Immature natural killer cell (primary cell): ENCODE results near the gene C1orf159. TPM values are rescaled to one million over a fixed set of nuclear protein-coding genes. Genes with fewer than 3 reads are reported as not detected.
A peak's percentile ranks its signal among the peaks of the same experiment; 100 is the strongest.
"Not testable (repeated sequence)": the region's sequence is repeated elsewhere in the genome, so short reads cannot be mapped to it uniquely, and the experiment has no call there.

Source experiments
- DNase-seq, 3 donors: peaks; one replicate each; pipeline ENCODE4 v3.0.0; 2022; ENCODE audit warnings: mixed read lengths in 1 of 3
- H3K27ac Mint-ChIP-seq, 6 donors: one replicate each; pipeline ENCODE4 v1.8.0; 2020; ENCODE audit warnings: mixed read lengths in 6 of 6, mild to moderate bottlenecking in 5 of 6, inconsistent platforms in 4 of 6, moderate library complexity in 3 of 6
- H3K27me3 Mint-ChIP-seq, 3 donors: one replicate each; pipeline ENCODE4 v1.8.0; 2020 to 2021; ENCODE audit warnings: low read depth in 3 of 3, mild to moderate bottlenecking in 3 of 3, mixed read lengths in 3 of 3, moderate library complexity in 3 of 3, inconsistent platforms in 1 of 3
- H3K36me3 Mint-ChIP-seq, 3 donors: one replicate each; pipeline ENCODE4 v1.8.0; 2020; ENCODE audit warnings: mixed read lengths in 3 of 3, inconsistent platforms in 2 of 3, mild to moderate bottlenecking in 2 of 3
- H3K4me1 Mint-ChIP-seq, 2 donors: one replicate each; pipeline ENCODE4 v1.8.0; 2020; ENCODE audit warnings: inconsistent platforms in 2 of 2, mild to moderate bottlenecking in 2 of 2, mixed read lengths in 2 of 2, moderate library complexity in 1 of 2
- H3K4me3 Mint-ChIP-seq, 5 donors: one replicate each; pipeline ENCODE4 v1.8.0; 2020; ENCODE audit warnings: mild to moderate bottlenecking in 5 of 5, mixed read lengths in 5 of 5, inconsistent platforms in 3 of 5, moderate library complexity in 3 of 5
- H3K9me3 Mint-ChIP-seq, 6 donors: one replicate each; pipeline ENCODE4 v1.8.0; 2020; ENCODE audit warnings: mild to moderate bottlenecking in 6 of 6, mixed read lengths in 6 of 6, inconsistent platforms in 4 of 6, moderate library complexity in 3 of 6
- polyA plus RNA-seq, 3 donors: library from polyadenylated mRNA; unstranded; fragments of 300-500 nt; fragmentation: Illumina TruSeq; gene quantifications; one replicate each; pipeline ENCODE4 v1.2.3, GENCODE V29; 2021

The C1orf159 gene
- polyA plus RNA-seq, 3 donors from 2014 or later, result 0.99 to 7.5 (median 4.1) TPM

- Mint-ChIP-seq H3K4me1 (peaks cover 10 to 14% of the 10 kb centered on the region in 2 donors), H3K36me3 (no peaks in the 10 kb centered on the region), H3K4me3 (peak overlapping the region; percentile 57 to 71 (median 66)), H3K27me3 (peaks cover 3 to 4% (median 3%) of the 10 kb centered on the region in 3 donors), H3K9me3 (peaks cover 0 to 6% (median 0%) of the 10 kb centered on the region in 6 donors), H3K27ac (peak overlapping the region in 5 of 6 donors; percentile 34 to 76 (median 66))
- DNase-seq, result no peak
Observed at GRCh38 chr1:1157033-1157365, 41.1 kb upstream of the C1orf159 start.

GRCh38 chr1:1156140-1157032 lies 40.5 kb upstream of the C1orf159 start:
- Mint-ChIP-seq H3K9me3 (peaks cover 0 to 6% (median 0%) of the 10 kb centered on the region in 6 donors), H3K4me3 (peak overlapping the region; percentile 61 to 71 (median 66)), H3K27me3 (peaks cover 3 to 4% (median 3%) of the 10 kb centered on the region in 3 donors), H3K4me1 (peaks cover 10 to 14% of the 10 kb centered on the region in 2 donors), H3K27ac (peak overlapping the region; percentile 34 to 81 (median 66)), H3K36me3 (no peaks in the 10 kb centered on the region)
- no peak for DNase-seq

GRCh38 chr1:1155258-1155657 lies 39.4 kb upstream of the C1orf159 start:
- H3K27me3 Mint-ChIP-seq, result peaks cover 2 to 4% (median 3%) of the 10 kb centered on the region in 3 donors
- peak overlapping the region in 2 of 5 donors; percentile 10 to 41 for H3K4me3 Mint-ChIP-seq
- DNase-seq, result no peak
- peak overlapping the region in 3 of 6 donors; percentile 2 to 53 (median 15) for H3K27ac Mint-ChIP-seq
- peaks cover 10 to 14% of the 10 kb centered on the region in 2 donors for H3K4me1 Mint-ChIP-seq
- no peaks in the 10 kb centered on the region for H3K36me3 Mint-ChIP-seq
- peaks cover 0 to 6% (median 0%) of the 10 kb centered on the region in 6 donors for H3K9me3 Mint-ChIP-seq

DNA sequence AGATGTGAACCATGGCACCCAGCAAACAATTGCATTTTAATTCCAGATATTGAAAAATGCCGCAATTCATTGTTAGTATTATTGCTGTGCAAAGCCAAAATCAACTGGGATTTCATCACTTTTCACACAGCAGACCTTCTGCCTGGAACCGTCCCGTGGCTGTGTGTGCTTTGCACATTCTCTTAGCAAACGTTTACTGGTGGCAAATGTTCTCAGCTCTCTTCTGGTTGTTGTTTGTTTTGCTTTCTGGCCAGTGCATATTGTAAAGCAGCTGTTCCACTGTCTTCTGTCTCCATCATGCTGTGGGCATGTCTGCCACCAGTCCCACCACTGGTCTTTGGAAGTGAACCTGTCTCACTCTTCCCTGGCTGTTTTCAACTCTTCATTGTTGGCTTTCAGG lies 38.0 kb upstream of the C1orf159 start:
- peaks cover 0 to 3% (median 3%) of the 10 kb centered on the region in 3 donors for H3K27me3 Mint-ChIP-seq
- no peaks in the 10 kb centered on the region for H3K36me3 Mint-ChIP-seq
- peaks cover 0 to 6% (median 0%) of the 10 kb centered on the region in 6 donors for H3K9me3 Mint-ChIP-seq
- H3K4me1 Mint-ChIP-seq, result peaks cover 9 to 14% of the 10 kb centered on the region in 2 donors
- DNase-seq, result no peak
- H3K27ac Mint-ChIP-seq, result peak overlapping the region; percentile 13 to 73 (median 48)
- no peak overlapping the region for H3K4me3 Mint-ChIP-seq

DNA sequence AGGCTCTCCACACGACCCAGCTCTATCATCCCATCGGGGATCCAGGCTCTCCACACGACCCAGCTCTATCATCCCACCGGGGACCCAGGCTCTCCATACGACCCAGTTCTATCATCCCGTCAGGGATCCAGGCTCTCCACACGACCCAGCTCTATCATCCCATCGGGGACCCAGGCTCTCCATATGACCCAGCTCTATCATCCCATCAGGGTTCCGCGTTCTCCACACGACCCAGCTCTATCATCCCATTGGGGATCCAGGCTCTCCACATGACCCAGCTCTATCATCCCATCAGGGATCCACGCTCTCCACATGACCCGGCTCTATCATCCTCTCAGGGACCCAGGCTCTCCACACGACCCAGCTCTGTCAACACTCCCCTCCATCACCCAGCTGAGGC lies 37.3 kb upstream of the C1orf159 start:
- H3K36me3 Mint-ChIP-seq, H3K4me3 Mint-ChIP-seq, H3K27me3 Mint-ChIP-seq, DNase-seq, H3K9me3 Mint-ChIP-seq: not testable (repeated sequence)
- Mint-ChIP-seq H3K27ac (peak overlapping the region; percentile 30 to 88 (median 78)), H3K4me1 (peaks cover 9 to 14% of the 10 kb centered on the region in 2 donors)

- Mint-ChIP-seq H3K27ac (peak overlapping the region; percentile 65 to 88 (median 74)), H3K4me1 (peaks cover 9 to 14% of the 10 kb centered on the region in 2 donors), H3K4me3 (peak overlapping the region in 1 of 5 donors; percentile 18)
- H3K9me3 Mint-ChIP-seq, H3K27me3 Mint-ChIP-seq, H3K36me3 Mint-ChIP-seq, DNase-seq: not testable (repeated sequence)
Observed at GRCh38 chr1:1152431-1152830, 36.5 kb upstream of the C1orf159 start.

DNA sequence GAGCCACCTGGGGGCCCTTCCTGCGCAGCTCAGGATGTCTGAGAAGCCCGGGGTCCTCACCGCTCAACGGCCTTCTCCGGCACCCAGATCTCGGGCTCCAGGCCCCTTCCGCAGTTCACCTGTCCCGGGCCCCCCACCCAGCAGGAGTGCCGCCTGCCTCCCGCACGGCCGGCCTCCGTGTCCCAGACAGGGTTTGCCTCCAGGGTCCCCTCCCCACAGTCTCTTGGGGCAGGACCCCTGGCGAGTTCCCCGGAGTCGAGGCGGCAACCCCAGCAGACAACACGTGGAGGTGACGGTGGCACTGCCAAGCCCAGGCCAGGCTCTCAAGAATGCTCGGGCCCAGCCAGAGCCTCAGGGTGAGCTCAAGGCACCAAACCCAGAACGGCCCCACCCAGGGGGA lies 35.4 kb upstream of the C1orf159 start:
- Mint-ChIP-seq H3K36me3 (no peaks in the 10 kb centered on the region), H3K27me3 (peaks cover 2 to 6% (median 3%) of the 10 kb centered on the region in 3 donors), H3K4me3 (no peak overlapping the region), H3K4me1 (peaks cover 9 to 14% of the 10 kb centered on the region in 2 donors), H3K9me3 (peaks cover 0 to 6% (median 0%) of the 10 kb centered on the region in 6 donors), H3K27ac (no peak overlapping the region)
- DNase-seq, result no peak

DNA sequence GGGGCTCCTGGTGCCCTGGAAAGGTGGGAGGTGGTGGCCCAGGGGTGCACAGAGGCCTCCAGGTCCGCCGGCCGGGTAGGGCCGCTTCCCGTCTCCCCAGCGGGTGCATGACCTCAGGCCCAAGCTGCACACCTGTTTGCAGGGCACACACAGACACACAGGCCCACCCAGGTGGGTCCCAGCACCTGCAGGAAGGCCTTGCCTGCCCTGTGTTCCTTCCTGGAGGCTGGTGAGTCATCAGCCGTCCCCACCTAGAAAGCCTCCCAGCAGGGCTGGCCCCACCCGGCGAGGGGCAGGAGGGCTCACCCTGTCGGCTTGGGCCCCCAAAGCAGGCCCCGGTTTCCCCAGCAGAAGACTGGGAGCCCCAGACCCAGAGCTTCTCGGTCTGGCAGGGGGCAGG lies 34.2 kb upstream of the C1orf159 start:
- Mint-ChIP-seq H3K27ac (no peak overlapping the region), H3K36me3 (no peaks in the 10 kb centered on the region), H3K4me1 (peaks cover 10 to 14% of the 10 kb centered on the region in 2 donors), H3K9me3 (peaks cover 0 to 6% (median 0%) of the 10 kb centered on the region in 6 donors), H3K27me3 (peaks cover 2 to 7% (median 3%) of the 10 kb centered on the region in 3 donors), H3K4me3 (no peak overlapping the region)
- DNase-seq, result no peak

- no peak for DNase-seq
- Mint-ChIP-seq H3K27me3 (peaks cover 2 to 7% (median 3%) of the 10 kb centered on the region in 3 donors), H3K4me1 (peaks cover 10 to 14% of the 10 kb centered on the region in 2 donors), H3K27ac (no peak overlapping the region), H3K36me3 (no peaks in the 10 kb centered on the region), H3K4me3 (no peak overlapping the region), H3K9me3 (peaks cover 0 to 6% (median 0%) of the 10 kb centered on the region in 6 donors)
Observed at GRCh38 chr1:1149416-1149815, 33.5 kb upstream of the C1orf159 start.

DNA sequence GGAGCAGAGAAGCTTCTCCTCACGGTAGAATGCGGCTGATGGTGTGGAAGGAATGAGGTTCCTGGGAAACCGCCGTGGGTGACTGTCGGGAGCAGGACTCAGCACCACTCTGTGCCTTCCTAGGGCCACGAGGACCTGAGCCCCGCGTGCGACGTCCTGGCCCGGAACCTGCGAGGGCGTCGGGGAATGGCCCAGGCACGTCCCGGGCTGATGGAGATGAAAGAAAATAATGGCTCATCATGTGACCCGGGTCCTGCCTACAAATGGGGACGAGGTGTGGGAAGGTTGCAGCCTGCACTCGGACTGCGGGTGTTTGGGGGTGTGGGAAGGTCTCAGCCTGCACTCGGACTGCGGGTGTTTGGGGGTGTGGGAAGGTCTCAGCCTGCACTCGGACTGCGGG lies 32.7 kb upstream of the C1orf159 start:
- DNase-seq, result no peak
- Mint-ChIP-seq H3K27ac (no peak overlapping the region), H3K4me3 (no peak overlapping the region), H3K4me1 (peaks cover 12 to 14% of the 10 kb centered on the region in 2 donors), H3K9me3 (peaks cover 0 to 6% (median 0%) of the 10 kb centered on the region in 6 donors), H3K36me3 (no peaks in the 10 kb centered on the region), H3K27me3 (peaks cover 2 to 7% (median 3%) of the 10 kb centered on the region in 3 donors)

DNA sequence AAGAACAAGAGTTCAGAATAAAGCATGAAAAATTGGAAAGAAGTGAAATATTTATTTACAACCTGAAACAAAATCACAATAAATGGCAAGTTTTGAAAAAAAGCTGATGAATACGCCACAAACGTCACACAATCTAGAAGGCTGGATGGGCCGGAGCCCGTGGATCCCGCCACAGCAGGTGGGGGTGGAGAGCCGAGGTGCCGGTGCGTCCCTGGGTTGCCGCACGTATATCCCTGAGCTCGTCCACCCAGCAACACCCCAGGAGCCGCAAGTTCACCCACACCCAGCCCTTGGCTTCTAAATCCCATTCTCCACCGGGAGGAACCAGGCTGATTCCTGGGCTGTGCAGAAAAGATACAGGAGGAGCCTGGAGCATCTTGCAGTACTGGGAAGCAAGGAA lies 32.2 kb upstream of the C1orf159 start:
- H3K27ac Mint-ChIP-seq, result no peak overlapping the region
- H3K27me3 Mint-ChIP-seq, result peaks cover 1 to 7% (median 2%) of the 10 kb centered on the region in 3 donors
- DNase-seq, result no peak
- no peaks in the 10 kb centered on the region for H3K36me3 Mint-ChIP-seq
- no peak overlapping the region for H3K4me3 Mint-ChIP-seq
- H3K4me1 Mint-ChIP-seq, result peaks cover 9 to 11% of the 10 kb centered on the region in 2 donors
- H3K9me3 Mint-ChIP-seq, result peaks cover 0 to 1% (median 0%) of the 10 kb centered on the region in 6 donors

DNA sequence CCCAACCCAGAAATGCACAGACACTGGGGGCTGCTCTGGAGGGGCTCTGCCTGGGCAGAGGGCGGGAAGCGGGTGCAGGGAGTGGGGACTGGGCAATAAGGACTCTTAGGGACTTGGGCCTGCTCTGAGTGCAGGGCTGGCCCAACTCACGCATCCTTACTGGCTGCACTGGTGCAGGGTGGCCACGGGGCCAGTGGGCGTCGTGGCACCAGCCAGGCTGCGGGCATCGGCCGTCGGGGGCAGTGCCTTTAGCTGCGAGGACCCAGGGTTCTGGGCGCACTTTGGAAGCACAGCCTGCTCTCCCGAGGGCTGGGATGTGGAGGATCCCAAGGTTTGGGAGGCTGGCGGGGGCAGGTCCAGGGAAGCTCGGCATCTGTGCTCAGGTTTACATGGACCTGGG lies 30.7 kb upstream of the C1orf159 start:
- no peak overlapping the region for H3K27ac Mint-ChIP-seq
- H3K9me3 Mint-ChIP-seq, result no peaks in the 10 kb centered on the region
- no peak overlapping the region for H3K4me3 Mint-ChIP-seq
- H3K27me3 Mint-ChIP-seq, result peaks cover 0 to 4% (median 2%) of the 10 kb centered on the region in 3 donors
- no peak for DNase-seq
- H3K36me3 Mint-ChIP-seq, result no peaks in the 10 kb centered on the region
- peaks cover 0 to 4% of the 10 kb centered on the region in 2 donors for H3K4me1 Mint-ChIP-seq

DNA sequence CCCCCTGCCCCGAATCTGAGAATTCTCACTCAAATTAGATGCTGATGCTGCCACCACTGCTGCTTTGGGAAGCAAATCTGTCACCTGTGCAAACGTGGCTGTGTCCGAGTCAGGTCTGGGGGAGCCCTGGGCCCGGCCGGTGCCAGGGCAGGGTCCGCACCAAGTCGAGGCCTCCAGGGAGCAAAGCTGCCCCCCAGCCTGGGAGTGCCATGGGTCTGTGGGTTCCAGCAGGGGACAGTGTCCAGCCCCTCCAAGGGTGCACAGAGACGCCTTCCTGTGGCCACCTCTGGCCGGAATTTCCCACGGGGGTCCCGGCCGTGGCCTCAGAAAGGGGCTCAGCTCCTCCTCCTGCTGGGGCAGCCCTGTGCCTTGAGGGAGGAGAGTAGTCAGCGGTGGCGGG lies 30.1 kb upstream of the C1orf159 start:
- H3K27ac Mint-ChIP-seq, result no peak overlapping the region
- peaks cover 0 to 4% of the 10 kb centered on the region in 2 donors for H3K4me1 Mint-ChIP-seq
- H3K4me3 Mint-ChIP-seq, result no peak overlapping the region
- peaks cover 0 to 4% (median 2%) of the 10 kb centered on the region in 3 donors for H3K27me3 Mint-ChIP-seq
- no peak for DNase-seq
- H3K36me3 Mint-ChIP-seq, result no peaks in the 10 kb centered on the region
- no peaks in the 10 kb centered on the region for H3K9me3 Mint-ChIP-seq

GRCh38 chr1:1145547-1145914 lies 29.6 kb upstream of the C1orf159 start:
- no peak overlapping the region for H3K27ac Mint-ChIP-seq
- H3K4me1 Mint-ChIP-seq, result peaks cover 0 to 4% of the 10 kb centered on the region in 2 donors
- no peak overlapping the region for H3K4me3 Mint-ChIP-seq
- peaks cover 0 to 4% (median 2%) of the 10 kb centered on the region in 3 donors for H3K27me3 Mint-ChIP-seq
- no peaks in the 10 kb centered on the region for H3K9me3 Mint-ChIP-seq
- DNase-seq, result no peak
- H3K36me3 Mint-ChIP-seq, result no peaks in the 10 kb centered on the region
